Activated CD8-positive, alpha-beta memory T cell treated with anti-CD3 and anti-CD28 coated beads, Interleukin-2, amount 50 U/mL, for 1 hour (primary cell): ENCODE data around the gene TUT1.
"Not testable (repeated sequence)": the region's sequence is repeated elsewhere in the genome, so short reads cannot be mapped to it uniquely, and the experiment has no call there.

Experiments used
- DNase-seq: peaks from one replicate; pipeline ENCODE4 v3.0.0-alpha.2; 2020; ENCODE audit errors: extremely low read depth

Gene TUT1

DNA sequence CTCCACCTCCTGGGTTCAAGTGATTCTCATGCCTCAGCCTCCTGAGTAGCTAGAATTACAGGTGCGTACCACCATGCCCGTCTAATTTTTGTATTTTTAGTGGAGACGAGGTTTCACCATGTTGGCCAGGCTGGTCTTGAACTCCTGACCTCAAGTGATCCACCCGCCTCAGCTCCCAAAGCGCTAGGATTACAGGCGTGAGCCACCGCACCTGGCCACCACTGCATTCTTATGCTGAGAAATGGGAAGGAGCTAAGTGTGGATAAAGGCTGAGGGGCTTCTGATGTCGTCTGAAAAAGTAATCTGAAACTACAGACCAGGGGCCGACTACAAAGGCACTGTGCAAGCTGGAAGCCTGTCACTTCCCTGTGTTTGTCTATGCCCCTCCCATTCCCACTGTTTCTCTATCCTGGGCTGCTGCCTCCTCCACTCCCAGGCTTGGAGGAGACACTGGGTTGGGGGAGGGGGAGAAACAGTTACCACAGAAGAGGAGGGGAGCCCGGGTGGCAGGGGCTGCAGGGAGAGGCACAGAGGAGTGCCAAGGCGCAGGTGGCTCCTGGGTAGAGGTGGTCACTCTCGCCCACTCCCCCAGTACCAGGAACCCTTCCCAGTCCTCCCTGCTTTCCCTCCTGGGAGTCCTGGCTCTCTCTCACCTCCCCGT lies 13.3 kb upstream of the TUT1 start:
- no peak for DNase-seq

GRCh38 chr11:62603776-62604299 lies 12.5 kb upstream of the TUT1 start:
- no peak for DNase-seq

DNA sequence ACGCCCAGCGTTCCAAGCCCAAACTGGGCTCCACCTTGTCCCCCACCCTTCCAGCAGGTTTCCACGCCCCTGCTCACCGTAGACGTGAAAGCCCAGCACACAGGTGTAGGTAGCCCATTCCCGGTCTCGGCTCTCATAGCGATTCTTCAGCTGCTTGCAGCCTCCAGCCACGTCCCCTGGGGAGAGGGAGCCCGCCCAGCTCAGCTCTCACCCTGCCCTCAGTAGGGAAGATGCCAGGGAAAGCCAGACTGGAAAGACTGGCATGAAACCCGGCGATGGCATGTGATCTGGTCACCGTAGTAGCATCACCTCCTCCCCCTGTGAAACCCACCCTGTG lies 11.7 kb upstream of the TUT1 start:
- DNase-seq, result no peak

DNA sequence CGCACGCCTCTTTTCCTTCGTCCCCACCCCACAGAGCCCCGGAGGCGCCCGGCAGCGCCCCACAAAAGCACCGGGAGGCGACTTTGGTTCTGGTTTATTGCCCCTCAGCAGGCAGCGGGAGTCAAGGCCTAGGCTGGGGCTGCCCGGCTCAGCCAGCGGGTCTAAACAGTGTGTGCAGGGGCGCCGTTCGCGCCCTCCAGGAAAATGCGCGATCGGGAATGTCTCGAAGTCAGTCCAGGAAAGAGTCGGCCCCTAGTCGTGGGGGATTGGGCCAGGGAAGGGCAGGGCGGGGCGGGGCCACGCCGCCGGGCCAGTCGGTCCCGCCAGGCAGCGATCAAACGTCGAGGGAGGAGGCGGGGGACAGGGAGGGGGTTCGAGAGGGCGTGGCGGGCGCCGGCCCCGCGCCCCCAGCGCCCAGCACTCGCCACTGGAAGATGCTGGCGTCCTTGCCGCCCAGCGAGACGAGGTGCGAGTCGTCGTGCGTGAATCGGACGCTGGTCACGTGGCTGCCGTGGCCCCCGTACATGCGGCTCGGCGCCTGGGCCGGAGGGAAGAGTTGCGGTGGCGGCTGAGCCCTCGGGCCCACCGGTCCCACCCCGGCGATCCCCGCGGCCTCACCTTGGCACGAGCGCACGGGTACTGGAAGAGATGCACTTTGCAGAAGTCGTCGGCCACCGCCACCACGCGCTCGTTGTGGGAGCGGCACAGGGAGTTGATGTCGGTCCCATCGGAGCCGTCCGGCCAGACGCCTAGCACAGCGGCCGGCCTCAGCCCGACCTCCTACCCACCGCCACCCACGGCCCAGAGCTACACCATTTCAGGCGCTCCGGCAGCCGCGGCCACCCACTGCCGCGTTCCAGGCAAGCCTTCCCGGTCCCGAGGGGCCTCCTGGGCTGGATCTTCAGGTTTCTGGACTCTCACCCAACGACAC lies 11.1 kb upstream of the TUT1 start:
- DNase-seq, result no peak

DNA sequence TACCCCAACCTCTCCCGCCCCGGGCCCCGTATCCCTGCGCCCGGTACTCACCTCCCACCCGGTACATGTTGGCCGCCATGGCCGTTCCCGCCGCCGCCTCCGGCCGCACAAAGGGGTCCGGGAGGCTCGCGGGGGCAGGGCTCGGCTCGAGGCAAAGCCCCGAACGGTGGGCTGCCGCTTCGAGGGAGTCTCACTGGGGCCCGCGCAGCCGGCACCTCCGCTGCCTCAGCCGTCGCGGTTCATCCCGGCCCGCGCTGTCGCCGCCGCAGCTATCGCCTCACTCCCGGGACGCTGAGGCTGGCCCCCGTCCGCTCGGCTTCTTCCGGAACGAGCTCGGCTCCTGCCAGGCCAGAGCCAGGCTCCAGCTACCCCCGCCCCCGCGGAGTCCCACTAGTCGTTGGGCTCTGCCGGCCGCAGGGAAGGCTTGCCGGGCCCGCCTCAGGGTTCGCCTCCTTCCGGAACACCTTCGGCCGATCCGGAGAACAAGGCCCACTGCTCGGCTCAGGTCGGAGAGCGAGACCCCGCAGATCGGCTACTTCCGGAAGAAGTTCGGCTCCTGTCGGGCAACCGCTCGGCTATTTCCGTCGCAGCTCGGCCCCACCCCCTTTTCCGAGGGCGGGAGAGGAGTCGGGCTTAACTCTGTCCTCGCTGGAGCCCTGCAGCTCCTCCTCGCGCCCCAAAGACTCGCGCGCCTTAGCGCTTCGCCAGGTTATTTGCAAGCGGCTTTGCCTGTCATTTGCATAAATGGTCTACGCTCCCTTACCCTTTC lies 10.2 kb upstream of the TUT1 start, which contains the start of gene MTA2:
Gene MTA2, minus strand, starts transcription at position 494 of the 769 bp plus-strand sequence. Its CDS starts 415 bp downstream, at position 79.
- DNase-seq, result peak; percentile 97

DNA sequence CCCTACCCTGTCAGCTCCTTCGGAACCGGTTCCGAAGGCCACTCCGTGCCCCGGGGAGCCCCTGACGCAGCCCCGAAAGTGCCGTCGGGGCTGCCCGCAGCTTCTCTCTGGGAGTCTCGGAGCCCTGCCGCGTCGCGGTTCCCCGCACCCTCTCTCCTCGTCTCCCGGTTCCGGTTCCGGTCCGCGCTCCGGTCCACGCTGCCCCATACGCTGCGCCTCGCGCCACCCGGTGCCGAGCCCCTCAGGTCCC lies 9.7 kb upstream of the TUT1 start:
- no peak for DNase-seq

- no peak for DNase-seq
Measured at GRCh38 chr11:62600367-62601121, 9.2 kb upstream of the TUT1 start.

DNA sequence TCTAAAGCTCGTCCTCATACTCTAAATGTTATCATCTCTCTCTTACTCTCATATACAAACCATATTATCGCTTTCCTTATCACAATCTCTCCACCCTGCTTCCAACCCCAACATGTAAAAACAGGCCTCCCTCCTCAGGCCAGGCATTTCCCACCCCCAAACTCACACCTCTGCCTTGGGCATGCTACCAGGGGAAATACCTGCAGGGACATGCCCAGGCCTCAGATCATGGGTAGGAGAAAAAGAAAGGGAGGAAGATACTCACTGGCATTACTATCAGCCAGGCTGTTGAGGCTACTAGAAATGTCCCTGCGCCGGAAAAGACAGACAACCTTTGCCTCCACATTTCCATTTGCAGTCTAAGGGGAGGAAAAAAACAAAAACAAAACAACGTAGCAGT lies 8.6 kb upstream of the TUT1 start:
- no peak for DNase-seq

DNA sequence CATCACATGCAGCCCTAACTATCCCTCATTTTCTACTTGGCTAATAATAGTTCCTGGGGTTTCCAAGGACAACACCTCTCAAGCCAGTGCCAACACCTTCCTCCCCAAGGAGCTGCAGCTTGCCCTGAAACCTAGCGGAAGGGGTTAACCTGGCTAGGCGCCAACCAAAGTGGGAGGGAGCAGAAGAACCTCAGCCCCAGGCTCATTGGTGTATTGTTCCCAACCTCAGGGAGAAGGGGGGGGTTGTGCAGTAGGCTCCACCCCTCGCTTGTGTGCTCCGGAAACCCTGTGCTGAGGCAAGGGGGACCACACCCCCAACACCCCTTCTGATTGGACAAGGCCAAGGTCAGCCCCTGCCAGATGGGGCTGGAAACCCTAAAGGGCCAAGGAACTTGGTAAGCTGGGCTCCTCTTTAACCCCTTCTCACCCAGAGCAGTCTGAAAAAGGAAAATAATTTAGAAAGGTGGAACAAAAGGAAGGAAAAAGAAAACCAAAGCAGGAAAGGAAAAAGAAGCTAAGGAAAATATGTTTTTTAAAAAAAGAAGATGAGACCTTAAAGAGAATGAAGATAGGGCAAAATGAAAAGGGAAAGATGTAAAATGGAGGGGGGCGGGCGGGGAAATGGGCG lies 7.9 kb upstream of the TUT1 start:
- DNase-seq, result peak; percentile 95

GRCh38 chr11:62595124-62595523 lies 3.8 kb upstream of the TUT1 start:
- DNase-seq, result no peak

DNA sequence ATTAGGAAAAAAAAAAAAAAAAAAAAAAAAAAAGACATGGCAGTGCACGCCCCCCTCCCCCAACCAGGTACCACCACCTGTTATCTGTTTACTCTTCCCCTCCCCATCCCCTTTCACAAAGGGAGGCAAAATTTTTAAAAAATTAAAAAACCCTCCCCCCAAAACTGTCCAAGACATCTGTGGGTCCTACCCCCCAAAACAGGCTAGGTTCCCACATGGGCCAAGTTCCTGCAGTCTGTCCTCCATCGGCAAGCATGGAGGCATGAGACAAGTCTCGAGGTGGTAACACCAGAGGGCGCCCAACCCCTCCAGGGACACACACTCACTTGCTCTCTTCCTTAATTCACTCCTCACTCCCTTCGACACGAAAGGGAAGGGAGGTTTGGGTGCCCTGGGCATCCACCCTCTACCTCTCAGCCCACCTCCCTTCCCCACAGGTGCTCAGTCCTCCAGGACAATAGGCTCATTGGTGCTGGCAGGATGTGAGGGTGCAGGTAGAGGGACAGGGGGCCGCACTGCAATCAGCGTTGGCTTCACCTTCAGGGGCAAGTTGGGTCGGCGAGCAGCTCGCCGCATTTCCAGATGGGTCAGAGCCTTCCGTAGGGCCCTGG lies 2.2 kb upstream of the TUT1 start:
- peak; percentile 55 for DNase-seq

DNA sequence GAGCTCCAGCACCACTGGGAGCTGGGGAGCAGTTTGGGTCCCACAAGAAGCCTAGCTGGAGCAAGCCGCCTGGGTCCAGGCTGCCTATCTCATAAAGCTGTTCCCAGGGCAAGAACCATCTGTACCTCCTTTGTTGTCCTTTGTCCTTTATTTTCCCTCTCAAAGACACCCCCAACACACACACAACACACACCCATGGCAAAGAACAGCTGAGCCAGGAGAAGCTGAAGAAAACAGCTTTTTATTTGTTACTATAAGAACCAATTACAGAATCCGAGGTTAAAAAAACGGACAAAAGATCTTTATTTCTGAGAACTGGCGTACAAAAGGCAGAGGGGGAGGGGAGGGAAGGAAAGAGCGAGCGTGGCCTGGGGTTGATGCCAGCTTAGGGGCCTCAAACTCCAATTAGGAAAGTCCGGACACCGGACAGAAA lies 1.7 kb upstream of the TUT1 start:
- DNase-seq, result no peak

GRCh38 chr11:62592146-62592815 lies 958 bp upstream of the TUT1 start:
- DNase-seq, result no peak

DNA sequence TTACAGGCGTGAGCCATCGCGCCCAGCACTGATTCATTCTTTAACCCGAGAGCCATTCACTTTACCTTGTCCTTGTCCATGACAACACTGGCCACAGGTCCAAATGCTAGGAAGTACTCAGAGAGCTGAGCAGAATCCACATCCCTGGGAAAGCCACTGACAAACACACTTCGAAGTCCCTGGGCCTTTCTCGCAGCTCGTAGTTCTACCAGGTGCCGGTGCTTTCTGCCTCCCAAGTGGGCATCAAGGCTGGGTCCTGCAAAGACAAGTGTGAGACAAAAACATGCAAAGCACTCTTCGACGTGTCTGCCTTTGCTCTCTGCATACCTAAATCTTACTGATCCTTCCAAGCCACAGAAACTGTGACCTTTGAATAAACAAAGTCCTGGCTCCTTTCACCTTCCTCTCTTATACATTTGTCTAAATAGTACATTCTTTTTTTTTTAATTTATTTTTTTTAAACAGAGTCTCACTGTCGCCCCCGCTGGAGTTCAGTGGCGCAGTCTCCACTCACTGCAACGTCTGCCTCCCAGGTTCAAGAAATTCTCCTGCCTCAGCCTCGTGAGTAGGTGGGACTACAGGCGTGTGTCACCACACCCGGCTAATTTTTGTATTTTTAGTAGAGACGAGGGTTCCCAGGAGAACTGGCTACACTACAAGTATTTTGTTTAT lies 2.2 kb downstream of the TUT1 start:
- no peak for DNase-seq

- DNase-seq, result not testable (repeated sequence)
Measured at GRCh38 chr11:62585356-62585755, 6.0 kb downstream of the TUT1 start.

GRCh38 chr11:62581735-62582134 lies 9.6 kb downstream of the TUT1 start:
- not testable (repeated sequence) for DNase-seq

DNA sequence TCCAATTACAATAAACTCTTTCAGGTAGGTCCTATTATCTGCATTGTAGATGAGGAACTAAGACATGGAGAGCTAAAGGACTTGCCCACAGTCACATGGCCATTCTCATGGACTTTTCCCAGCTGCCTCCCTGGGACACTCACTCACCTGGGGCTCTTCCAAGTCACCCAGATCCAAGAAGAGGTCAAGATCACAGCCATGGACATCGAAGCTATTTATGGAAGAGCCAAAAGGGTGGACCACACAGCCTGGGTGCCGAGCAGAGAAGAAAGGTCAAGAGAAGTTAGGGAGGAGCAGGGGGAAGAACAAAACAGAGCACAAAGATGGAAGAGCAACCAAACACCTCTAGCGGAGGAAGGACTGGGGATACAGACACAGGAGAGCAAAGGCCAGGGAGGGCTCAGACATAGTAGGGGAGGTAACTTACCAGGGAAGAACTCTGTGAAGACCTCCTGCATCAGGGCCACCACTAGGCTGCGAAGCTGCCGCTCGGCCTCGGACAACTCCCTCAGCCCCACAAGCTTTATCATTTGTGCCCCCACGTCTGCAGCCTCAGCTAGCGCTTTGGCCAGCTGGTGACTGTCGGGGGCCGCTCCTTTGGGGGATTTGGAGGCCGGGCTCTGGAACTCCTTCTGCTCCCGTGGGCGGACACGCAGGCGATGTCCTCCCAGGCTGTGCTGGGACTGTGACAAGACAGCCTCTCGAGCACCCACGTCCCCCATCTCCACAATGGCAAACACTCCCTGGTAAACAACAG lies 10.2 kb downstream of the TUT1 start:
- no peak for DNase-seq

DNA sequence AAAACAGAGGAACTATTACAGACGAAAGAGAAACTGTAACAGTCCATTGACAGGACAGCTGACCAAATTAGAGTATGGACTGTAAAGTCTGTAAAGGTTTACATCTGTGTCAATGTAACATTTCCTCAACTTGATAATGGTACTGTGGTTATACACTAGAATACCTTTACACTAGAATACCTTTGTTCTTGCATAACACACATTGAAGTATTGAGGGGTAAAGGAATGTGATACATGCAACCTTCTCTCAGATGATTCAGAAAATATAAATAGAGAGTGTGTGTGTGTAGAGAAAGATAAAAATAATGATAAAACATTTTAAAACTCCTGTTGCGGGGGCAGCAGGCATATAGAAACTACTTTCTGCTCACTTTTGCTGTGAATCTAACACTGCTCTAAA lies 12.1 kb downstream of the TUT1 start:
- DNase-seq, result no peak

- no peak for DNase-seq
Measured at GRCh38 chr11:62578541-62578940, 12.8 kb downstream of the TUT1 start.
